Melanocyte of skin (primary cell): Measurements from ENCODE around the gene FAM170A. TPM values are rescaled to one million over a fixed set of nuclear protein-coding genes. Genes with fewer than 3 reads are reported as not detected.

ENCODE experiments used
- total RNA-seq, 2 donors: library from RNA; depleted of rRNA; stranded (reverse); fragments of >200 nt; gene quantifications; 2 replicates each; pipeline ENCODE4 v1.2.3, GENCODE V29; 2012

FAM170A gene, protein sequence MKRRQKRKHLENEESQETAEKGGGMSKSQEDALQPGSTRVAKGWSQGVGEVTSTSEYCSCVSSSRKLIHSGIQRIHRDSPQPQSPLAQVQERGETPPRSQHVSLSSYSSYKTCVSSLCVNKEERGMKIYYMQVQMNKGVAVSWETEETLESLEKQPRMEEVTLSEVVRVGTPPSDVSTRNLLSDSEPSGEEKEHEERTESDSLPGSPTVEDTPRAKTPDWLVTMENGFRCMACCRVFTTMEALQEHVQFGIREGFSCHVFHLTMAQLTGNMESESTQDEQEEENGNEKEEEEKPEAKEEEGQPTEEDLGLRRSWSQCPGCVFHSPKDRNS
- not detected for total RNA-seq

GRCh38 chr5:119629339-119629738 is at the start of gene FAM170A:
Gene FAM170A, plus strand, starts transcription at chr5:119629558. Its CDS starts 211 bp downstream, at chr5:119629769.

Other genes starting within 250 kb of the FAM170A start
- gene HSD17B4, start 177.1 kb upstream of the FAM170A start, total RNA-seq: 100 to 1,000 TPM; 125 to 144 TPM